MM.1S (cell line): ENCODE data around the gene DCPS.

Experiments
- EZH2 ChIP-seq: fragments of 300-600 bp; sonication (generic); optimal IDR thresholded peaks from 2 replicates; pipeline ENCODE3; 2017; ENCODE audit warnings: low read depth, mild to moderate bottlenecking, antibody characterized with exemption, low read length, mixed read lengths
- EZH2phosphoT487 ChIP-seq: fragments of 300-600 bp; sonication (generic); IDR thresholded peaks from 2 replicates; pipeline ENCODE4 v1.6.1; 2018; ENCODE audit warnings: antibody characterized with exemption, low read length
- TF ChIP-seq, protein P1 (sequence below): fragments of 300-600 bp; sonication (generic); IDR thresholded peaks from 2 replicates; pipeline ENCODE4 v1.5.1; 2016; ENCODE audit warnings: antibody characterized with exemption, low read length, mixed read lengths

DNA sequence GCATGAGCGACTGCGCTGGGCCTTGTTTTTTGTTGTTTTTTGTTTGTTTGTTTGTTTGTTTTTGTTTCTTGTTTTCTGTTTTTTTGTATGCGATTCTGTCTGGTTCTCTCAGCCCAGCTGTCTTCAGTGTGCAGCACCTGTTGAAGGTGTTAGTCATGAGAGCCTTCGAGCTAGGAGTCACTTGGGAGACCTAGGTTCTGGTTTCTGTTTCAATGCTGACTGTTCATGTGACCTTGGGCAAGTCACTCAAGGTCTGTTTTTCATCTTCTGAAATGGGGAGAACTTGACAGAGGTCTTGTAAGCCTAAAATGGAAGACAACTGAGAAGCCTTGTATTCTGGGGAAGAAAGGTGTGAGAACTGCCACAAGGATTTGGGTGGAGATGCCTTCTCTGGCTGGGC lies 1.8 kb downstream of the DCPS start:
- TF ChIP-seq, protein P1, sequence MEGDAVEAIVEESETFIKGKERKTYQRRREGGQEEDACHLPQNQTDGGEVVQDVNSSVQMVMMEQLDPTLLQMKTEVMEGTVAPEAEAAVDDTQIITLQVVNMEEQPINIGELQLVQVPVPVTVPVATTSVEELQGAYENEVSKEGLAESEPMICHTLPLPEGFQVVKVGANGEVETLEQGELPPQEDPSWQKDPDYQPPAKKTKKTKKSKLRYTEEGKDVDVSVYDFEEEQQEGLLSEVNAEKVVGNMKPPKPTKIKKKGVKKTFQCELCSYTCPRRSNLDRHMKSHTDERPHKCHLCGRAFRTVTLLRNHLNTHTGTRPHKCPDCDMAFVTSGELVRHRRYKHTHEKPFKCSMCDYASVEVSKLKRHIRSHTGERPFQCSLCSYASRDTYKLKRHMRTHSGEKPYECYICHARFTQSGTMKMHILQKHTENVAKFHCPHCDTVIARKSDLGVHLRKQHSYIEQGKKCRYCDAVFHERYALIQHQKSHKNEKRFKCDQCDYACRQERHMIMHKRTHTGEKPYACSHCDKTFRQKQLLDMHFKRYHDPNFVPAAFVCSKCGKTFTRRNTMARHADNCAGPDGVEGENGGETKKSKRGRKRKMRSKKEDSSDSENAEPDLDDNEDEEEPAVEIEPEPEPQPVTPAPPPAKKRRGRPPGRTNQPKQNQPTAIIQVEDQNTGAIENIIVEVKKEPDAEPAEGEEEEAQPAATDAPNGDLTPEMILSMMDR, result no peak
- TF ChIP-seq EZH2phosphoT487 (no peak), EZH2 (no peak)
